Occipital lobe (tissue), 2 donors: ENCODE measurements around the gene RBBP8NL. TPM values are rescaled to one million over a fixed set of nuclear protein-coding genes. Genes with fewer than 3 reads are reported as not detected.

Experiments used
- DNase-seq: peaks from one replicate; lab custom pipeline; 2025; lab: John Stamatoyannopoulos, UW
- total RNA-seq: library from RNA; depleted of rRNA; stranded (reverse); fragments of >200 nt; gene quantifications from one replicate; pipeline ENCODE4 v1.2.3, GENCODE V29; 2014

The RBBP8NL gene
- total RNA-seq, 1 donor from 2014 or later: not detected

DNA sequence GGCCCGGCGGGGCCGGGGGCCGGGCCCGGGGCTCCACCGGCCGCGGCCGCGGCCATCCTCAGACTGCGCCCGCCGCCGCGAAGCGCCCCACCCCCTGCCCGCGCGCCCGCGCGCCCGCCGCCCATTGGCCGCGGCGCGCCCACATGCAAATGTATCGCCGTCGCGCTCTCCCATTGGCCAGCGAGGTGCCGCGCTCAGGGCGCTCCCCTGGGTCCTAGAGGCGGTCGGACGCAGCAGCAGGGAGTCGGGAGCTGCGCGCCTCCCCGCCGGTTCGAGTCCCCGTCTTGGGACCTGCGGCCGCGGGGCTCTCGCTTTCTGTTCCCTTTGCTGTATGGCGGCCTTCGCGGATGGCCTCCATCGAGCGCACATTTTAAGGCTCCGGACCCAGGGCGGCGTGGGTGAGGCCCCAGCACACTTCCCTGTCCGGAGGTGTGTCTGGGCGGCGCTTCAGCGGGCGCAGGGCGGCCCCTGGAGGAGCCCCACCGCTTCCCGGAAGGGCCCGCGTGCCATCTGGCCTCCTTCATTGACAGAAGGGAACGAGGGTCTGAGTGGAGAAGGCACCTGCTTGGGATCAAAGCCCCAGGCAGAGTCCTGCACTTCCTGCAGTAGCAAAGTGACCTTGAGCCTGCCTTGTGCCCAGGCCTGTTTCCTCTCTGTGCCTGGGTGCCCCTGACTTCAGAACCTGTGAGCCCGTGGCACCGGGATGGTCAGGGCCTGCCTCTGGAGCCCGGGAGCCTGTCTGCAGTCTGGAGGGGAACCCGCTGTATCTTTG, 19.9 kb downstream of the RBBP8NL start, which contains the start of gene CABLES2:
CABLES2 (minus strand) TSS at position 65 of the 772 bp plus-strand sequence; CDS start at position 56, 9 bp downstream.
- peak; percentile 94 for DNase-seq

DNA sequence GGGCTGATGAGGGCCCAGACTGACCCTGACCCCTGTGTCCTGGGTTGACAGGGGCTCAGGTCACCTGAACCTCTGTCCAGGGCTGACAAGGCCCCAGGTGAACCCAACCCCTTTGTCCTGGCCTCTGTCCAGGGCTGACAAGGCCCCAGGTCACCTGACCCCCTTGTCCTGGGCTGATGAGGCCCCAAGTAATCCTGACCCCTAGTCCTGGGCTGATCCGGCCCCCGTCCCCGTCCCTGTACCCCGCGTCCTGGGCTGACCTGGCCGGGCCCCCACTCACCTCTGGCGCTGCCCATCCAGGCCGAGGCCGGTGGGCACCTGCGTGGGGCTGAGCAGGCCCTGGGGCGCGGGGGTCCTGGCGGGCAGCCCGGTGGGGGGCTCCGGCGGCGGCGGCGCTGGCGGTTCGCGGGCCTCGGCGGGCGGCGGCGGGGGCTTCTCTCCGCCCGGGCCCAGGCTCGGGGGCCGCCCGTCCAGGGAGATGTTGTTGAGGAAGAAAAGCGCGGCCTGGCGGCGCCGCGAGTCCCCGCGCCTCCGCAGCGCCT, 20.6 kb downstream of the RBBP8NL start:
- DNase-seq: no peak

DNA sequence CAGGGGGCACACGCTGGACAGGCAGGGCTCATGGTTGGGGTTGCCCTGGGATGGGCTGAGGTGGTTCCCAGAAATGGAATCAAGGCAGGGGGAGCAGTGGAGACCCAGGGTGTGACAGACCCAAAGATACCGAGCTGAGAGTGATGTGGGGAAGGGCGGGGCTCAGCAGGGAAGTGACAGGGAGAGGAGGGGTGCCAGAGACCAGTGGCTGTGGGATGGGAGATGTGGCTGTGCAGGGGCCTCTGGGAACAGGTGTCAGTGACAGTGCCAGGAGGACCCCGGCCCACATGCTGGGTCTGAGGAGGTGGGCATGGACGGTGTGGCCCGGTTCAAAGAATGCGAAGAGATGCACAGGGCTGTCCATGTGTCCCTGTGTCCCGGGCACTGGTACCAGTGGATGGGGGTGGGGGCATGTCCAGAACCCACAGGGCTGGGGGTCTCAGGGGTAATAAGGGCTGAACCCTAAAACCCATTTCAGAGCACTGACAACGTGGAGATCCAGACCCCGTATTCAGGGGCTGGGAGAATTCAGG, 21.3 kb downstream of the RBBP8NL start:
- DNase-seq: no peak

DNA sequence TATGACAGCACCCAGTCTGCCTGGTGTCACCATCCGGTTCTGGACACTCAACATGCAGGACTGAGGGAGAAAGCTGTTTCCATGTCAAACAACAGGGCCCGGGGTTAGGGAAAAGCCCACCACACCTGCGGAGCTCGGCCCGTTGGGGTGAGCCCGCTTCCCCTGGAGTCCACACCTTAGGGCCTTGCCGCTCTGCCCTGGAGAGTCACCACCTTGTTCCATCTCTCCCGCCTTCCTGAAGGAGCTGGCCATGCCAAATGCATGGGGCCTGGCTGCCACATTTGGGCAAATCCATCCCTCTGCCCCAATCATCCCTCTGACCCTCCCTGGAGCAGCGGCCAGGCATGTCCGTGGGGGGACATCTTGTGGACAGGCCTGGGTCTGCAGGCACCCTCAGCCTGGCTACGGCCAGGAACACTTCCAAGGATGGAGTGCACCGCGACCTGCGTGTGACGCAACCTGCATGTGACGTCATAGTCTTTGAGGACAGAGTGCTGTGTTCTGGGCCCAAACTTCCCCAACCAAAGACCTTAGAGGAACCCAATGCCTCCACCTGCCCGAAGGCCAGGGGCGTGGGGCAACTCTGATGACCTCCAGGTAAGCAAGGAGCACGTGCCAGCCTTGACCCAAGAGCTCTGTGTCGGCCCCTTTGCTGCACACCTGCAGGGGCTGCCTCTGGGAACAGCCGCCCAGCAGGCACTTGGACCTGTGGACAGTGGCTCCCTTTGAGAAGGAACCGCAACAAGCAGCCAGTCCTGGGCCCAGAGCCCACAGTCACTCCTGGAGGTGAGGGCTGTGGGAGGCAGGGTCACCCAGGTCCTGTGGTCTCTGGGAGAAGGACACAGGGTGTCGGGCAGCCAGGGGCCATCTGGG, 22.0 kb downstream of the RBBP8NL start:
- no peak for DNase-seq

DNA sequence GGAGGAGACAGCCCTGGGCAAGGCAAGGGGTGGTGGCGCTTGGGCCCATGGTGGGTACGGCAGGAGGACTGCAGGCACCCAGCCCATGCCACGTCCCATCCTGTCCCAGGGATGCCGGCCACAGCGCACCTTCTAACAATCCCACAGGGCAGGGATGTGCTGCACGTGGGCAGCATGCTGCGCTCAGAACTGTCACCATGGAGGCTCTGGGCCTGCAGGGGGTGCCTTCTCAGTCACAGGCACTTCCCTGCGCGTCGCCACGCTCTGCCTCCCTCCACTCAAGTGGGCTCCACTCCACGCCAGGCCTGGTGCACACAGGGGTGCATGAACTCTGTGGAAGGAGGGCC, 22.6 kb downstream of the RBBP8NL start:
- no peak for DNase-seq

DNA sequence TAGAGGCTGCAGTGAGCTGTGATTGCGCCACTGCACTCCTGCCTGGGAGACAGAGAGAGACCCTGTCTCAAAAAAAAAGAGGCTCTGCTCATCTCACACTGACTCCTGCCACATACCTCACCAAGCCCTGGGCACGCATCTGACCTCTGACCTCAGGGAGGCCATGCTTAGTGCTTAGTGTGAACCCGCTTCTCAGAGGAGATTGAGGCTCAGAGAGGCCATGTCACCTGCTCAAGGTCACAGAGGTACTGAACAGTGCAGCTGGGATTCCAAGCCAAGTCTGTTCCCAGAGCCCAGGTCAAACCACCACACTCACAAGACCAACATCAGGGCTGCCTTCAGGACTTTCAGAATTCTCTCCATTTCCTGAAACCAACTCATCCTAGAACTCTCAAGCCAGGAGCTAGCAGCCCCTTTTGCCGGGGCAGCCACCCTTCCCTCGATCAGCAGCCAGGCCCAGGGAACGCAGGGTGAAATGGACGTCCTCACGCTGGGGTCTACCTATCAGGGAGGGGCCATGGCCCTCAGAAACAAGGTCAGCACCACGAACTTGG, 23.1 kb downstream of the RBBP8NL start:
- DNase-seq: no peak

DNA sequence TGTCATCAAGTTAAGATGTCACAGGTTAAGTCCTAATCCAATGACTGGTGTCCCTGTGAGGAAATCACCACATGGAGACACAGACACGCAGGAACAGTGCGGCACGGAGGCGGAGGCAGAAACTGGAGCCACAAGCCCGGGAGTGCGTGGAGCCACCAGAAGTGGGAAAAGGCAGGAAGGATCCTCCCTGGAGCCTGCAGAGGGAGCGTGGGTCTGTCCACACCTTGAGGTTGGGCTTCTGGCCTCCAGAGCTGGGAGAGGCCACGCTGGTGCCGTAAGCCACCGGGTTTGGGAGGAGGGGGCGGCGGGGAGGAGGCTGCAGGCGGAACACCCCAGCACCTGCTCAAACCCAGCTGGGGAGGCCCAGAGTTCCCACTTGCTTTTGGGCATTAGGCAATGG, 24.0 kb downstream of the RBBP8NL start:
- no peak for DNase-seq

DNA sequence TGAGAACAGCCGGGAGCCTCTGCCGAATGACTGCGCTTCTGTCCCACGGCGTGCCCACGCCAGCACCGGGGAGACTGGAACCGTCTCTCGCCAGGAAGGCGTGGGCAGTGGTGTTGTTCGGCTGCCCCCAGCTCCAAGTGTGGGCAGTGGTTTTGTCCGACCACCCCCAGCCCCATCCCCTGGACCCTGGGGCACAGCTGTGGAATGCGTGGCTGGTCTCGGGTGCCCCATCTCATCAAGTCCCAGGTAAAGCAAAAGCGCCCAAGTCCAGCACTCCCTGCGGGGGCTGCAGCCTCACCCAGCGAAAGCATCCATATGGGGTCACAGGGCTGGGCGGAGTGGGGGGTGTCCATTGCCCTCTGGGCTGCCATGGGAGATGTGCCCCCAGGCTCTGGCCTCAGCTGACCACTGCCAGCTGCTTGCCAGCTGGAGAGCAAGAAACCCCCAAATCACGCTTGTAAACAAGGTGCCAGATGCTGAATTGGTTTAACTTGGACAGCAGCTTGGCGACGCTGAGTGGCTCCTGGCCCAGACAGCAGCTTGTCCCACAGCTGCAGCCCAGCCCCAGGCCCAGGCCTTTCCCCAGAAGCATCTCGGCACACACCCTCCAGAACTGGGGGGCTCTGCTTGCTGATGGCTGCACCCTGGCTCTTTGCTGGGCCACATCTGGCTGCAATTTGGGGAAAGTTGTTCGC, 24.7 kb downstream of the RBBP8NL start:
- no peak for DNase-seq

DNA sequence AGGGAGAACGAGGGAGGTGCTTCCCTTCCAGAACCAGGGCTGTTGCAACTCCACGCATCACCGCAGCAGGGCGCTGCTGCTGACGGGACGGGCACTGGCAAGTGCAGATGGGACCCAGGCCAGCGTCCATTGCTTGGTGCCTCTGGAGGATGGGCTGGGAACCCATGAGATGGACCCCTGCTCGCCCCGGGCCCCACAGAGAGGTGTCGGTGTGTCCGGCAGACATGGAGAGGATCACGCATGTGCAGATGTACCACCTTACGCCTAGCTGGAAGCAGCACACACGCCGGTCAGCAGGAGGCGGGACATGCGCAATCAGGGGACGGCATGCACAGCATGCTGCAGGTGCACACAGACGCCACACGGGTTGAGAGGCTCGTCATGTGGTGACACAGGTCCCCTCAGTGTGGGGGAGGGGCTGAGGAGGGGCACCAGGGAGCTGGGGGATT, 26.0 kb downstream of the RBBP8NL start:
- DNase-seq: no peak

DNA sequence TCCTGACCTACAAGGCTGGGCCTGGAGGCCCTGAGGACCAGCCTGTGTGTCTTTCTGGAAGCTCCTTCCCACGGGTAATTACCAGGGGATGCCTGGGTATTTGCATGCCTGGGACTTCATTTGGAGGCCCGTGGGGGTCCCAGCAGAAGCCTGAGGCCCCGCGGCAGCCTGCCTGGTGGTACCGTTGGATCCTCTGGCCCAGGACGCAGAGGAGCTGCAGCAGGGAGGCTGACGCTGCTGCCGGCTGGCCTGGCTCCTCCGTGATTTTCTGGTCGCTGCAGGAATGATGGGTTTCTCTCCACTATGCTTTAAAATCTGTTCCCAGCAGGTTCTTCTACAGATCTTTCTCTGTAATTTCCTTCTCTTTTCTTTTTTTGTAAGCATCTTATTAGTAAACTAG, 26.8 kb downstream of the RBBP8NL start:
- no peak for DNase-seq

DNA sequence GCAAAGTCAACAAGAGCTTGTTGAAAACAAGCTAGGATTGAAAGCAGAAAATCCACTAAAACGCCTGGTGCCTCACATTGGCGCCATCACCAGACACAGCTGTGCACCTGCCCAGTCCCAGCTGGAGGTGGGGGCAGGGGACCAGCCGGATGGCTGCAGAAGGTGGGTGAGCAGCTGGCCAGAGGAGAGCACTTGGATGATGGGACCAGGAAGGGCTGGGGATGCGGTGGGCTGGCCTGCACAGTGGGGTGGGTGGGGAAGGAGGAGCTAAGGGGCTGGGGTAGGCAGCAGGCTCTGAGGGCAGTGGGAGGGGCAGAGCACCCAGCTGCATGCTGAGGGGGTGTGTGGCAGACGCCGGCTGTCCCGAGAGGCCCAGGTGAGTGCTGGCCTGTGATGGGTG, 27.3 kb downstream of the RBBP8NL start:
- DNase-seq: no peak

DNA sequence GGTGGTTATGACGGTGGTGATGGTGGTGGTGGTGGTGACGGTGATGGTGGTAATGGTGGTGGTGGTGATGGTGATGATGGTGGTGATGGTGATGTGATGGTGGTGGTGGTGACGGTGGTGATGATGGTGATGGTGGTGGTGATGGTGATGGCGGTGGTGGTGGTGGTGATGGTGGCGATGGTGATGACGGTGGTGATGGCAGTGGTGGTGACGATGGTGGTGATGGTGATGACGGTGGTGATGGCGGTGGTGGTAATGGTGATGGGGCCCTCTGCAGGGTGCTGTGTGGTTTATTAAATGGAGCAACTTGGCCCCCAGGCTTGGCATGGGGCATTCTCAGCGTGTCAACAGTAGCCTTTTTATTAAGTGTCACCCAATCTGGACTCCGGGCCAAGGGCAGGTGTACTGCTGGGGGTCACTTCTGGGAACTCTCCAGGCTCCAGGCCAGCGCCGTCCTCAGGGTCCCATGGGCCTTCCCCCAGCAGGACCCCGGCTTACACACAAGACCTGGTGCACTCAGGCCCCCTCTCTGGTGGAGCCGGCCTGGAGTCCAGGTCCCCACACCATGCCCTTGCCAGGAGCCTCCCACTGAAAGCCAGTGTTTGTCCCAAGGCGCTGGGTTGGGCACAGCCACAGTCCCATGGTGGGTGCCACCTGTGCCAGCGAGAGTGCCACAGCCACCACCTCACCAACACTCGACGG, 29.1 kb downstream of the RBBP8NL start:
- no peak for DNase-seq

DNA sequence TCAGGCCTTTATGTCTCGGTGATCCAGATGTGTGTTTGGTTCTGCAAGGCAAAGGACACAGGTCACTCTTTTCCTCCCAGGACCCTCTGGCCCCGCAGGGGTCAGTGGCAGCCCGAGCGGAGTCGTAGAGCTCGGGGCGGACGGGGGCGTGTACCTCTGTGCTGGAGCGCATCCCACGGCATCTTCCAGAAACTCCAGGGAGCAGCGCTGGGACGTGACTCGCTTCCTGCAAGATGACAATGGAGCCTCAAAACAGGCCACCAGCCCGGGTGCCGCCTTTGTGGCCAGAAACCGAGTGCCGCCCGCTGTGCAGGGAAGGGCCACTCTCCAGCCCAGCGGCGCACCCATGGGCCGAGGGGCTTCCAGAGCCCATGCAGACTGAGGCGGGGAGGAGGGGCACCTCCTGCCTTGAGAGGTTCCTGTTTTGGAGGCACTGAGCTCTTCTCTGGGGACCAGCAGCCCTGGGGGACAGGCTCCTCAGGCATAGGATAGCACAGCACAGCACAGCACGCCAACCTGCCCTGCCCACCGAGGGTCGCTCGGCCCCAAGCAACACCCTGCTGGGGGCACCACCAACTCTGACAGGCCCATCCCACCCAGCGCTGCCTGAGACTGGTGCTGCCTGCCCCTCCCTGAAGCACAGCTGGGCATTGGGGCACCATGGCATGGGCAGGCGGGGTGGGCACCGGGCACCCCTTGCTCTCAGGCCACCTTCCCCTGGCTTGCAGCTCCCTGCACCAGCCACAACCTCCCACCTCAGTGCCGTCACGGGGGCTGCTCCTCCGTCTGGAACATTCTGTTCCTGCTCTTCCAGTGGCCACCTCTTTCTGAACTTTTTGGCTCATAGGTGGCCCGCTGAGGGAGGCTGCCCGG, 30.7 kb downstream of the RBBP8NL start:
- no peak for DNase-seq

DNA sequence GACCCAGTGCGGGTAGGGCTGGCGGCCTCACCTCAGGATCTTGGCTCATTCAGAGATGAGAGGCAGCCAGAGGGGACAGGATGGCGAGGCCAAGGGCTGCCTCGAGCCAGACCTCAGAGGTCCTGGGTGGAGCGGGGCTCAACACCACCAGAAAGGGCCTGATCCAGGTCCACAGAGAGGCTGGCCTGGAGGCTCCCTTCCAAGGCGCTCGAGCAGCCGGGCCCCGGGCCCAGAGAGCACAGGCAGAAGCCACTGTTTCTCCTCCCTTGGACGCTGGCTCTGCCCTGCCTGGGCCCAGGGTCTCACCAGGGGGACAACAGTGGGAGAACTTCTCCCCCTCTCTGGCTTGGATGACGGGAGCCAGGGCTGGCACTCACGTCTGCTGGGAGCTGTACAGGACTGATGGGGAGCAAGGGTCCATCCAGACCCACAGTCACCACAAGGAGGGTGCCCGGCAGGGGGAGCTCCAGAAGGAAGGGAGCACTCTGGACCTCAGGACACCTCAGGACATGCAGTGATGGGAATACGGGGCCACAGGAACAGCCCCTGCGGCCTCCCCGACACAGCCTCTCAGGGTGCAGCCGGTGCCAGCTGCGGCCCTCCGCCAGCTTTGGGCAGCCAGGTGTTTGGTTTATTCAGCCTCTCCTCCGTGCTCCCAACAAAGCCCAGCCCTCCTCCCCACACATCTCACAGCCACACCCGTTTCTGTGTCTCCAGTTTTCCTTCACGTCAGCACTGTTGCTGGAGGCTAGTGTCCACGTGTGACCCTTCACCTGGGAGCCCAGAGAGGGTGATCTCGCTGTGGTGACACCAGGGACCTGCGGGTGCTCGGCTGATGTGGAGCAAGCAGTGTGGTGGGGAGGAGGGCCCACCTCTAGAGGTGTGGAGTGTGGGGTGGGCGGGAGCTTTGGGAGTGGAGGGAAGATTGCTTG, 31.8 kb downstream of the RBBP8NL start:
- DNase-seq: no peak

DNA sequence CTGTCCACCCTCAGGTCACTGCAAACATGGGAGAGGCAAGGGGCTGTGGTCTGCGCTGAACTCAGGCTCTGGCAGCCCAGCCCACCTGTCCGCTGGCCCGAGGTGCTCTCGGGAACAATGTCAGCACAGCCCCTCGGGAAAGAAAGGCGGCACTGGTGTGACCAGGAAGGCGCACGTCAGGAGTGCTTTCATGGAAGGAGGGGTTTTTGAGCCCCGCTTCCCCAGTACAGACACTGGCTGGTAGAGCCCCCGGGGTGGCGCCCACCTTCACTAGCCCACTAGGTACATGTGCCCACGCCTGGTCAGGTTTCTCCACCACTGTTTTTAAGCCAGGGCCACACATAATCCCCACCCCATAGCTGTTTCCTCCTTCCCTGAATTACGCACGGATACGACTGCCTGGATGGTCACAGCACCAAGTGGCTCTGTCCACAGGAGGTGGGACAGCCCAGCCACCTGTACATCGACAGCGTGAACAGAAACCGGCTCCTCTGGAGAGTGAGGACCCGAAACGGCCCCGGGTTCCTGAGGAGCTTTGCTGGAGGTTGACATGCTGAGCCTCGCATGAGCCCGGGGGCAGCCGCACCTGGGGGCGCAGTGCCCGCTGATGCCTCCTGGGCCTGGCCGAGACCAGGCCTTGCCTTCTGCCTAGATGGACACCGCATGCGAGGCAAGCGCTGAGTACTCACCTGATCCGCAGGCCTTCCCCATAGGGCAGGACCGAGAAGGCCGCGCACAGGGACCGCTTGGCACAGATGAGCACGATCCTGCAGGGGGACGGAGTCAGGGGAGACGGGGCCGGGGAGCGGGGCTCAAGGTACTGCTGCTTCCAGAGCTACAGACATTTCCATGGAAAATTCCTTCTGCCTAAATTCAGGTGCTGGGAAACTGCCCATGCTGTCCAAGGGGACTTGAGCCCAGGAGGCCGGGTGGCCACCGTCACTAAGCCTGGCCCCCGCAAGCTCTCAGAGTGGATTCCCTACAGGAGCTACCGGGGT, 32.8 kb downstream of the RBBP8NL start:
- no peak for DNase-seq

DNA sequence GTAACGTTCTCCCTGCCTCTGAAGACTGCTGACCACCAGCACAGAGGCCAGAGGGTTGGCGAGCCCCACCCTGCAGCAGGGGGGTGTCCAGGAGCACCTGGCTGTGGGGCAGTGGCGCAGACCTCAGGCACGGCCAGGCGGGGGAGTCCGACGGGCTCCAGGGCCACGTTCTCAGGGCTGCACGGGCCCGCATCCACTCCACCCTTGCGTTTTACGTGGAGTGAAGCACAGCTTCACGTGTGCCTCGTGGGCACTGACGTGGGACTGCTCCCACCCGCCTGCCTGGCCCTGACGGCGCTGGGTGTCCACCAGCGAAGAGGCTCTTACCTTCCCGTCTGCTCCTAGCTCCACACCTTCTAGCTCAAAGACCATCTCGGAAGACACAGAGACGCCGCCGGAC, 33.5 kb downstream of the RBBP8NL start:
- DNase-seq: no peak

DNA sequence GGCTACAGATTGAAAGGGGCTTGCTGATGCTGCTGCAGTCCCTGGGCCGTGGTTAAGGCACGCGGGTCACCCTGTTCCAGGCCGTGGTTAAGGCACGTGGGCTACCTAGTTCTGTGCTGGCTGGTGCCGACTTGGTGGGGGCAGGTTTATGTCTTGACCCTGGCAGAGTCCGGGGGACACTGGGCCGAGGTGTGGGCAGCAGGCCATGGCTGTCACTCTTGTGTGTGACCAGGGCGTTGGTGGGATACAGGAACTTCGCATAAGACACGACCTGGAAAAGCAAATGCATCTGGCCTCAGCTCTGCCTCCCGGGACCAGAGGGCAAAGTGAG, 34.0 kb downstream of the RBBP8NL start:
- no peak for DNase-seq
